HEK293 (cell line): ENCODE results near the gene TRIM33.

ENCODE experiments used
- CTCF ChIA-PET: fragments of 350-600 bp; formaldehyde crosslinking; extraction: SDS; loops from one replicate; lab custom pipeline; 2021; ENCODE audit warnings: antibody characterized with exemption; lab: Yijun Ruan, JAX
- POLR2A ChIA-PET: fragments of 300-600 bp; formaldehyde crosslinking; extraction: SDS; loops from one replicate; lab custom pipeline; 2020; ENCODE audit warnings: antibody characterized with exemption, inconsistent platforms; lab: Yijun Ruan, JAX
- H3K27ac ChIP-seq: fragments of 200-500 bp; sonication (Bioruptor generic); 2 replicates; pipeline ENCODE4 v1.5.1; 2014; ENCODE audit warnings: low read depth, low read length, control low read depth, inconsistent platforms; ENCODE audit errors: extremely low read depth
- H3K36me3 ChIP-seq, 2 experiments: fragments of 200-500 bp in 1 of 2; sonication (Bioruptor generic) in 1 of 2; 1 replicate in 1 of 2; 2 replicates in 1 of 2; pipeline ENCODE4 v1.5.1; 2014 to 2017; ENCODE audit warnings: inconsistent platforms in 2 of 2, low read length in 2 of 2; ENCODE audit not compliant: control insufficient read depth in 2 of 2, insufficient read depth in 1 of 2
- H3K4me1 ChIP-seq: fragments of 200-500 bp; sonication (Bioruptor generic); 2 replicates; pipeline ENCODE4 v1.5.1; 2014; ENCODE audit warnings: mild to moderate bottlenecking, low read length, inconsistent platforms; ENCODE audit not compliant: control insufficient read depth, insufficient read depth
- H3K4me3 ChIP-seq: 2 replicates; pipeline ENCODE4 v1.5.1; 2011; ENCODE audit warnings: low read depth, mild to moderate bottlenecking, control low read depth, low read length, moderate library complexity
- H3K9me3 ChIP-seq: fragments of 200-500 bp; sonication (Bioruptor generic); 2 replicates; pipeline ENCODE4 v1.5.1; 2014; ENCODE audit warnings: low read depth, low read length, inconsistent platforms; ENCODE audit not compliant: control insufficient read depth, insufficient read depth
- CTCF ChIP-seq: fragments of 450-650 bp; formaldehyde crosslinking; IDR thresholded peaks from 2 replicates; pipeline ENCODE4 v1.5.1; 2016; ENCODE audit warnings: missing biosample characterization, missing genetic modification characterization
- GLI4 ChIP-seq: fragments of 450-650 bp; formaldehyde crosslinking; IDR thresholded peaks from 2 replicates; pipeline ENCODE4 v1.5.1; 2016; ENCODE audit warnings: missing biosample characterization, missing genetic modification characterization
- KLF1 ChIP-seq: fragments of 450-650 bp; formaldehyde crosslinking; IDR thresholded peaks from 2 replicates; pipeline ENCODE4 v1.5.1; 2016; ENCODE audit warnings: missing biosample characterization, missing genetic modification characterization
- KLF16 ChIP-seq: fragments of 450-650 bp; formaldehyde crosslinking; IDR thresholded peaks from 2 replicates; pipeline ENCODE4 v1.5.1; 2017; ENCODE audit warnings: missing biosample characterization, missing genetic modification characterization
- KLF9 ChIP-seq: fragments of 450-650 bp; formaldehyde crosslinking; IDR thresholded peaks from 2 replicates; pipeline ENCODE4 v1.5.1; 2016; ENCODE audit warnings: missing biosample characterization, missing genetic modification characterization, low read depth
- SCRT2 ChIP-seq: fragments of 450-650 bp; formaldehyde crosslinking; IDR thresholded peaks from 2 replicates; pipeline ENCODE4 v1.5.1; 2016; ENCODE audit warnings: missing biosample characterization, missing genetic modification characterization
- TRIM28 ChIP-seq: IDR thresholded peaks from 2 replicates; pipeline ENCODE4 v1.6.1; 2011; ENCODE audit warnings: low read length, control low read depth, borderline replicate concordance
- ZBTB11 ChIP-seq: fragments of 450-650 bp; formaldehyde crosslinking; conservative IDR thresholded peaks from 2 replicates; pipeline ENCODE4 v1.5.1; 2016; ENCODE audit warnings: low read depth, missing biosample characterization, missing genetic modification characterization
- ZBTB26 ChIP-seq: fragments of 450-650 bp; formaldehyde crosslinking; optimal IDR thresholded peaks from 2 replicates; pipeline ENCODE3; 2016; ENCODE audit warnings: missing biosample characterization, mild to moderate bottlenecking, missing genetic modification characterization
- ZBTB44 ChIP-seq: fragments of 450-650 bp; IDR thresholded peaks from 2 replicates; pipeline ENCODE4 v1.5.1; 2018; ENCODE audit warnings: missing biosample characterization, mild to moderate bottlenecking, missing genetic modification characterization
- ZFP37 ChIP-seq: fragments of 450-650 bp; formaldehyde crosslinking; IDR thresholded peaks from 2 replicates; pipeline ENCODE4 v1.5.1; 2016; ENCODE audit warnings: missing biosample characterization, missing genetic modification characterization
- ZFP69B ChIP-seq: fragments of 450-650 bp; formaldehyde crosslinking; IDR thresholded peaks from 2 replicates; pipeline ENCODE4 v1.5.1; 2016; ENCODE audit warnings: missing biosample characterization, missing genetic modification characterization
- ZNF211 ChIP-seq: fragments of 450-650 bp; formaldehyde crosslinking; IDR thresholded peaks from 2 replicates; pipeline ENCODE4 v1.5.1; 2016; ENCODE audit warnings: low read depth, missing biosample characterization, missing genetic modification characterization
- ZNF24 ChIP-seq: fragments of 450-650 bp; formaldehyde crosslinking; IDR thresholded peaks from 2 replicates; pipeline ENCODE4 v1.5.1; 2016; ENCODE audit warnings: missing biosample characterization, missing genetic modification characterization
- ZNF274 ChIP-seq, 2 experiments: fragments of 200-500 bp in 1 of 2; fragments of 450-650 bp in 1 of 2; sonication (Bioruptor generic) in 1 of 2; formaldehyde crosslinking in 1 of 2; IDR thresholded peaks; 2 replicates each; pipeline versions ENCODE4 v1.5.1 to v1.6.1; 2014 to 2016; ENCODE audit warnings: borderline replicate concordance in 1 of 2, inconsistent platforms in 1 of 2, low read length in 1 of 2, missing biosample characterization in 1 of 2, missing genetic modification characterization in 1 of 2
- ZNF324 ChIP-seq: fragments of 450-650 bp; formaldehyde crosslinking; IDR thresholded peaks from 2 replicates; pipeline ENCODE4 v1.5.1; 2016; ENCODE audit warnings: missing biosample characterization, missing genetic modification characterization
- ZNF366 ChIP-seq: fragments of 450-650 bp; formaldehyde crosslinking; conservative IDR thresholded peaks from 2 replicates; pipeline ENCODE4 v1.5.1; 2016; ENCODE audit warnings: missing biosample characterization, missing genetic modification characterization
- ZNF426 ChIP-seq: fragments of 450-650 bp; formaldehyde crosslinking; IDR thresholded peaks from 2 replicates; pipeline ENCODE4 v1.5.1; 2017; ENCODE audit warnings: missing biosample characterization, missing genetic modification characterization, mild to moderate bottlenecking, inconsistent platforms, moderate library complexity
- ZNF580 ChIP-seq: fragments of 450-650 bp; formaldehyde crosslinking; IDR thresholded peaks from 2 replicates; pipeline ENCODE4 v1.5.1; 2016; ENCODE audit warnings: missing biosample characterization, missing genetic modification characterization
- ZNF654 ChIP-seq: fragments of 450-650 bp; formaldehyde crosslinking; IDR thresholded peaks from 2 replicates; pipeline ENCODE4 v1.5.1; 2016; ENCODE audit warnings: low read depth, missing biosample characterization, missing genetic modification characterization
- ZNF660 ChIP-seq: fragments of 450-650 bp; IDR thresholded peaks from 2 replicates; pipeline ENCODE4 v1.5.1; 2018; ENCODE audit warnings: missing biosample characterization, mild to moderate bottlenecking, missing genetic modification characterization
- ZNF692 ChIP-seq: fragments of 450-650 bp; formaldehyde crosslinking; IDR thresholded peaks from 2 replicates; pipeline ENCODE4 v1.5.1; 2016; ENCODE audit warnings: missing biosample characterization, missing genetic modification characterization
- ZXDB ChIP-seq: fragments of 450-650 bp; formaldehyde crosslinking; IDR thresholded peaks from 2 replicates; pipeline ENCODE4 v1.5.1; 2016; ENCODE audit warnings: missing biosample characterization, missing genetic modification characterization

Gene TRIM33

GRCh38 chr1:114347431-114348209 lies 163.4 kb downstream of the TRIM33 start (continued):
- TF ChIP-seq ZNF211, result no peak

GRCh38 chr1:114346480-114347029 lies 164.4 kb downstream of the TRIM33 start:
- Histone ChIP-seq H3K36me3 (no peaks in the 10 kb centered on the region), H3K9me3 (no peaks in the 10 kb centered on the region), H3K27ac (no peak overlapping the region), H3K4me3 (peak overlapping the region; percentile 31), H3K4me1 (no peaks in the 10 kb centered on the region)
- ChIA-PET CTCF (interaction anchor here (0.5 to 3.6 kb wide), 55 partner anchors 9 to 1360 kb away, joined by 3 to 25 read pairs (median 4); partner anchors contain the start of genes AMPD1, DENND2C and NRAS), POLR2A (interaction anchor here (0.6 to 0.7 kb wide), 2 partner anchors 38 to 1274 kb away, joined by 3 to 5 read pairs; partner anchors contain the start of gene LRIG2)
- TF ChIP-seq ZNF24 (tag by site-specific recombination) (peak; percentile 38; the same call in 1 of the 2 replicates), ZNF660 (tag by site-specific recombination) (peak; percentile 98), ZNF692 (tag by site-specific recombination) (peak; percentile 79), TRIM28 (peak; percentile 98), ZFP69B (tag by site-specific recombination) (peak; percentile 62; the same call in 1 of the 2 replicates), SCRT2 (peak; percentile 52; the same call in 1 of the 2 replicates), ZNF274 (IDR thresholded peaks at IDR 0.05; ENCODE audit: low read length) (no peak), ZNF274 (tag by site-specific recombination; IDR thresholded peaks at IDR 0.05; ENCODE audit: borderline replicate concordance) (no peak), CTCF (tag by site-specific recombination) (peak; percentile 100), KLF16 (no peak), GLI4 (peak; percentile 59; the same call in 1 of the 2 replicates), ZNF366 (peak; percentile 48; the same call in 1 of the 2 replicates), ZBTB26 (tag by site-specific recombination) (peak; percentile 35), KLF1 (tag by site-specific recombination) (no peak), ZFP37 (tag by site-specific recombination) (peak; percentile 90), ZNF324 (tag by site-specific recombination) (peak; percentile 75; the same call in 1 of the 2 replicates), ZBTB11 (tag by site-specific recombination) (peak; percentile 16; the same call in 1 of the 2 replicates), ZNF580 (tag by site-specific recombination) (0 out of 2 replicates have a peak, but pooled peaks have one; percentile 37), ZNF426 (no peak), ZBTB44 (tag by site-specific recombination) (peak; percentile 79), KLF9 (no peak), ZNF654 (tag by site-specific recombination) (peak; percentile 95), ZXDB (tag by site-specific recombination) (peak; percentile 49)
